NCI-H1930 (cell line): ENCODE results near the gene PRR7.
"Not testable (repeated sequence)": the region's sequence is repeated elsewhere in the genome, so short reads cannot be mapped to it uniquely, and the experiment has no call there.

ENCODE experiments used
- DNase-seq, 2 experiments: peaks; one replicate each; lab custom pipeline; 2025; lab: John Stamatoyannopoulos, UW

The PRR7 gene

DNA sequence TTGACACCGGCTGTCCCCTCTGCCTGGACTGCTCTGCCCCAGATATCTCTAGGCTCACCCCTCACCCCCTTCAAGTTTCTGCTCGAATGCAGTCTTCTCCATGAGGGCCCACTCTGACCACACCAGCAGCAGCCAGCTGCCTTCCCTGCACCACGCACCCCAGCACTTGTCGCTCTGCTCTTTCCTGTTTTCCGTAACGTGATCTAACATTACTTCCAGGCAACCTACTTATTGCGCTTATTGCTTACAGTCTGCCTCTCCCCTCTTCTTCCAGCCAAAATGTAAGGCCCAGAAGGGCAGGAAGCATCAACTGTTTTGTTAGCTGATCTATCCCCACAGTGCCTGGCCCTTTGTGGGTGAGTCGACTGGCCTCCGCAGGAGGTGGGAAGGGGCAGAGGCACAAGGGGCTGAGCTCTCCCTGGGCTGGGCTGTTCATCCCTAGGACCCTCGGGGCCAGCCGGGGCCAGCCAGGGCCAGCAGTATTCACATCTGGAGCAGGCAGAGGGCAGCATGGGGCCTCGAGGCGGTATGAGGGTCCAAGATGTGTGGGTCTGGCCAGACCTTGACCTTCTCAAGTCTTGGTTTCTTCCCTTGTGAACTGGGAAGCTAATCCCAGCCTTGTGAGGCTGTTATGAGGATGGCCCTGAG is 38.4 kb downstream of the PRR7 start:
- DNase-seq, result no peak

DNA sequence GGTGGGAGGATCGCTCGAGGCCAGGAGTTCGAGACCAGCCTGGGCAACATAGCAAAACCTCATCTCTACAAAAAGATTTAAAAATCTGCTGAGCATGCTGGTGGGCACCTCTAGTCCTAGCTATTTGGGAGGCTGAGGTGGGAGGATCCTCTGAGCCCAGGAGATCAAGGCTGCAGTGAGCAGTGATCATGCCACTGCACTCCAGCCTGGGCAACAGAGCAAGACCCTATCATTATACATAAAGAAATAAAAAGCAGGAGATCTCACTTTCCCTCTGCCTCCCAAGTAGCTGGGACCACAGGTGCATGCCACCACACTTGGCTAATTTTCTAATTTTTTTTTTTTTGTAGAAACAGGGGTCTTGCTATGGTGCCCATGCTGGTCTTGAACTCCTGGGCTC is 39.1 kb downstream of the PRR7 start:
- DNase-seq, result not testable (repeated sequence)

DNA sequence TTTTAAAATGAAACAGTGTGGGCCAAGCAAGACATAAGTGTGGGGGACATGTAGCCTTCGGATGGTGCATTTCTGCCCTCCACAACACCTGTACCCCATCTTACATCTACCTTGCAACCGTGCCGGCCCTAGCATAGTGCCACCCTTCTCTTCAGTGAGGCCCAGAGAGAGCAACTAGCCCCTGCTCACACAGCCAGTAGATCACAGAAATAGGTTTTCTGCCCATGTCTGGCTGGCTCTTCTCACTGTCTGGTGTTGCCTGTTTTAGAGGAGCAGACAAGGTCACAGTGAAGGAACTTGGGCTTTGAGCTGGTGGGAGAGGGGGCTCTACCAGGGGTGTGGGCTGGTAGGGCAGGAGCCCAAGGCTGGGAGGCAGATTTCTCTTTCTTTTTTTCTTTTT is 39.6 kb downstream of the PRR7 start:
- DNase-seq, result no peak

DNA sequence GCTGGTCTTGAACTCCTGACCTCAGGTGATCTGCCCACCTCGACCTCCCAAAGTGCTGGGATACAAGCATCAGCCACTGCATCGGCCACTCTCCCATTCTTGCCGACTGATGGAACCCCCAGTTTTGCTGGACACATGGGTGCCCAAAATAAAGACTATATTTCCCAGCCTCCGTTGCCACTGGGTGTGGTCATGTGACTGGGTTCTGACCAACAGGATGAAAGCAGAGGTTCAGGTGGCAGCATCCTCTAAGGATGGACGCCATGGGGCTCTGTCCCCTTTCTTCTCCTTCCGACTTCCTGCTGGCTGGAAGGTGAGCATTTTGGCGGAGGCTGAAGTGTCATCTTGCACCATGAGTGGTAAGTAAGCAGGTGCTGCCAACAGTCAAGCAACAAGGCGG is 40.5 kb downstream of the PRR7 start:
- no peak for DNase-seq

DNA sequence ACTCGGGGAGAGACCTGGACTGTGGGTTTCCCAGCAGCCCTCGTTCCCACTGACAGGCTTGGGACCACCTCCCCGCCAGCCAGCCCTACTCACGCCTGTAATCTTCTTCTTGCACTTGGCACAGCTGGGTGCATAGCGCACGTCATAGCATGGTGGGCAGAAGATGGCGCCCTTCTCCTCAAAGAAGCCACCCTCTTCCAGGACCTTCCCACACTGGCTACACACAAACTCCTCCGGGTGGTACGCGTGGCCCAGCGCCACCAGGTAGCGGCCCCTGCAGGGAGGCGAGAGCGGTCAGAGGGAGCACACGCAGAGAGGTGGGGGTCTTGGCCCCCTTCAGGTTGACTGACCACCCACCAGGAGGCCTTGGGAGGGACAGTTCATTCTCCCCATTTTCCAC is 41.4 kb downstream of the PRR7 start:
- DNase-seq, result no peak

DNA sequence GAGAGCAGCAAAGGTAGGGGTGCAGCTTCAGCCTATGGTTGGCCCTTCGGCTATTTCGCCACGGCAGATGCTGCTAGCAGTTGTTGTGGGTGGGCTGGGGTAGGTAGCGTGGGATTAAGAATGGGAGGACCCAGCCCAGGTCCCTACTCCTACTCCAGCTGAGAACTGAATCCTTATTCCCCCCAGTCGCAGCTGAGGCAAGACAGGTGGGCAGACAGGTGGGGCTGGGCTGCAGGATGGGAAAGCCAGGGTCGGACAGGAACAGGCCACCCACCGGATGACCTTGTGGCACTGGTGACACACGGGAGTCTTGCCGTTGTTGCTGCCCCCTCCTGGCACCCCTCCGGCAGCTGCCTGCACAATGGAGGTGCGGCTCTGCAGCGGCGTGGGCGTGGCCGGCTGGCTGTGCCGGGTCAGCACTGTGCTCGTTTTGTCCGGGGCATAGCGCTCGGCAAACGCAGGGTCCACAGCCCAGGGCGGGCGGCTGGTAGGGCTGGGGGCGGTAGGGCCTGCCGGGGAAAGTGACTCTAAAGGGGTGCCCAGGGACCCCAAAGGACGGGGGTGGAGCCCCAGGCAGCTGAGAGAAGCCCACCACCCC is 42.6 kb downstream of the PRR7 start:
- no peak for DNase-seq

DNA sequence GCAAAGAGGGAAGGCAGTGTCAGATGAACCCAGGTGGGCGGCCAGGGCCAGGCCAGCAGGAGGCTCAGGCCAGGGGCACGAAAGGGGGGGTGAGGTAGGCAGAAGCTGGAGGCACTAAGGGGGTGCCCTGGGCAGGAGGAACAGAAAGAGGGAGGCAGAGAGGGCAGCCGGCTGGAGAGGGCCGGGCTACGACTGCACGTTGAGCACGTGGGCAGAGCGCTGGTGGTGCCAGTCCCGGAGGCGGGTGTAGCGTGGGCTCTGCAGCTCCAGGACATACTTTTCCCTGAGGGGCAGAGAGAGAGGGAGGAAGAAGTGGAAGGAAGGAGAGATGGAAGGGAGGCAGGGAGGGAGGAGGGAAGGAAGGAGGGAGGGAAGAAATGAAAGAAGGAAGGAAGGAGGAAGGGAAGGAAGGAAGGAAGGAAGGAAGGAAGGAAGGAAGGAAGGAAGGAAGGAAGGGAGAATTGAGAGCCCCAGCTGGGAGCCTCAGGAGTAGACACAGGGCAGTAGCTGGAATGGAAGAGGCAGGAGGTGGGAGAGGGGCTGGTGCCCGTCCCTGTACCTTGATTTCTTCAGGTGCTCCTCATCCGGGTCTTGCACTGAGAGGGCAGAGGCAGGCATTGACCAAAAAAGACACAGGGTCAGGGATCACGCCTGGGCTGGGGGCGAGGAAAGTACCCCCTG is 43.8 kb downstream of the PRR7 start:
- DNase-seq, result no peak

DNA sequence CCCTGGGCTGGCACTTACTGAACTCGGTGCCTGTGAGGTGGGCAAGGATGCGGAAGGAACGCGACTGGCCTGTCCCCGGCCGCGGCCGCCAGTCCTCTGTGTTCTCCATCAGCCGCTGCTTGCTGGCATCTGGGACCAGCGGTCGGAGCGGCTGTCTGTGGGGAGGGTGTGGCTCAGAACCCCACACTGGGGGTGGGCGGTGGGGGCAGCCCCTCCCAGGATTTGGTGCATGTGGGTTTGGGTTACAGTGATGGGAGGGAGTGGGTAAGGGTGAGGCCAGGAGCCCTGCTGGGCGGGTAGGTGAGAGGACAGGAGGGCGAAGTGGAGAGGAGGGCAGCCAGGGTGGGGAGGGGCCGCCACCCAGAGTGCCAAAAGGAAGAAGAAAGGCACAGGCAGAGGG is 44.4 kb downstream of the PRR7 start:
- DNase-seq, result no peak

DNA sequence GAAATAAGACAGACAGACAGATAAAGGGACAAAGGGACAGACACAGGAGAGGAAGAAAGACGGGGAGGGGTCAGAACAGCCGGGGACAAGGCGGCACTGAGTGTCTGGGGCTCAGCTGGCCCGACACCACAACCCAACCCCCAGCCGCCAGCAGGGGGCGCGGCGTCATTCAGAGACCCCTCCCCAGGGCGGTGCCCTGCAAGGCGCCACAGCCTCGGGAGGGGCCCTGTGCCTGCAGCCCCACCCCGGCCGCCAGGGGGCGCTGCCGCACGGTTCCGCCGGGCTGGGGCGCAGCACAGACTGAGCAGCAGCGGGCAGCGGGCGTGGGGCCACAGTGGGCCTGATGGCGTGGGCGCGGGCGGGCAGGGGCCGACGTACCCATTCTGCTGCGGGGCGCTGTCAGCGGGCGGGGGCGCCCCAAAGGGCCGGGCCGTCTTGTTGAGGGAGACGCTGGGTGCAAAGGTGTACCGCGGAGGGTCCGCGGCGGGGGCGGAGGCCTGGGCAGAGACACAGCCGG is 44.9 kb downstream of the PRR7 start:
- peak; percentile 43 to 75 for DNase-seq

DNA sequence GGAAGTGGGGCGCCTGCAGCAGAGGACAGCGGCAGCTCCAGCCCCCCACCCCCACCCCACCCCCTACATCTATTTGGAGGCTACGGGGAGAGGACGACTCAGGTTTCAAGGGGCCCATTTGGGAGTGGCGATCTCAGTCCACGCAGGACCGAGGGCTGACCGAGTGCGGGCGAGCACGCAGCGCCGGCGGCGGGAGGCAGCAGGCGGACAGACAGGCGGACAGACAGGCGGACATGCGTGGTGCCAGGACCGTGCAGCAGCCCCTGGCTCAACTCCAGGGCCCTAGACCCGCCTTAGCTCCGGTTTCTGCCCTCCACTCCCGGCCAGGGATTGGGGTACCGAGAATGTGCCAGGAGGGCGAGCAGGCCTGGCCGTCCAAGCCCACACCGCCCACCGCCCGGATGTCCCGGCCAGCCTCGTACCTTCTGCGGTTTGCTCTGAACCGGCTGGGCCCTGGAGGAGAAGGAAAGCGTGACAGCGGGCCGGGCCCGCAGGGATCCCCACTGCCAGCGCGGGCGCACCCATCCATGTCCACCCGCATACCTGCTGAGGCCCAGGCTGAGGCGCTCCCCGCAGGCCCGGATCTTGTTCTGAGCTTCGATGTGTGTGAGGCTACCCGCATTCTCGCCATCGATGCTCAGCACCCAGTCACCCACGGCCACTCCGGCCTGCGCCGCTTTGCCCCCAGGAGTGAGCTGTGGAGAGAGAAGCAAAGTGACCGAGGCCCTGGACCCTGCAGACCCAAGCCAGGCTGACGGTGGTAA is 45.6 kb downstream of the PRR7 start:
- no peak for DNase-seq

DNA sequence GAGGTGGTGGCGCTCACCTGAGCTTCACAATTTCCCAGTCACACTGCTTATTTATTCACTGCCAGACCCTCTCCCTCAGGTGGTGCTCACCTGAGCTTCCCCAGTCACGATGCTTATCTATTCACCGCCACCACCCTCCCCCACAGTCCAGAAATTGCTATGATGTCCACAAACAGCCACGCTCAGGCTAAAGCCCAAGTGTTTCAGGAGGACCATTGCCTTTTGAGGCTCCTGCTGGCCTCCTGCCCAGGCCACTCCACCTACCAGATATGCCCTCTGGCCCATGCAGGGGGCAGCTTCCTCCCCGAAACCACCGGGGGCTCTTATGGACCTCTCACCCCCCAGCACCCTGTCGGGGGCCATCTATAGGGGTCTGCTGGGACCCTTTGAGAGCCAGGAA is 46.2 kb downstream of the PRR7 start:
- DNase-seq, result no peak

DNA sequence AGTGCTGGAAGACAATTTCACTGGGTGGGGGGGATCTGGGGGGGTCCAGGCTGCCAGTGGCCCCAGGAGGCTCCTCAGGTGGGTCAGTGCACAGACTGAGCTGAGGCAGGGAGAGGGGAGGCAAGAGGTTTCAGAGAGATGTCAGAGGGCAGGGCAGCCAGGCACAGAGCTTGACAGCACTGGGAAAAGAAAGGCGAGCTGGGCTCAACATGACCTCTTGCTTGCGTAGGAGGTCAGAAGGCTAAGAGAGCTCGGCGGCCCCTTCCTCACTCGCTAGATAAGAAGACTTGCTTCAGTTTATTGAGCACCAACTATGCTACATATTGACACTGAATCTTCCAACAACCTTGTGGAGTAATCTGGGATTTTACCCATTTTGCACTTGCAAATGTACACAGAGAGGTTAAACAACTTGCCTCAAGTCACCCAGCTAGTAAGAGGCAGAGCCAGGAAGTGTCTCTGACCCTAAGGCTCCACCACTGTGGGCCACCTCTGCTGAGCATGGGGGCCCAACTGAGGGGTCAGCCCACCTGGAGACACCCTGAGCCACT is 47.3 kb downstream of the PRR7 start:
- DNase-seq, result no peak

DNA sequence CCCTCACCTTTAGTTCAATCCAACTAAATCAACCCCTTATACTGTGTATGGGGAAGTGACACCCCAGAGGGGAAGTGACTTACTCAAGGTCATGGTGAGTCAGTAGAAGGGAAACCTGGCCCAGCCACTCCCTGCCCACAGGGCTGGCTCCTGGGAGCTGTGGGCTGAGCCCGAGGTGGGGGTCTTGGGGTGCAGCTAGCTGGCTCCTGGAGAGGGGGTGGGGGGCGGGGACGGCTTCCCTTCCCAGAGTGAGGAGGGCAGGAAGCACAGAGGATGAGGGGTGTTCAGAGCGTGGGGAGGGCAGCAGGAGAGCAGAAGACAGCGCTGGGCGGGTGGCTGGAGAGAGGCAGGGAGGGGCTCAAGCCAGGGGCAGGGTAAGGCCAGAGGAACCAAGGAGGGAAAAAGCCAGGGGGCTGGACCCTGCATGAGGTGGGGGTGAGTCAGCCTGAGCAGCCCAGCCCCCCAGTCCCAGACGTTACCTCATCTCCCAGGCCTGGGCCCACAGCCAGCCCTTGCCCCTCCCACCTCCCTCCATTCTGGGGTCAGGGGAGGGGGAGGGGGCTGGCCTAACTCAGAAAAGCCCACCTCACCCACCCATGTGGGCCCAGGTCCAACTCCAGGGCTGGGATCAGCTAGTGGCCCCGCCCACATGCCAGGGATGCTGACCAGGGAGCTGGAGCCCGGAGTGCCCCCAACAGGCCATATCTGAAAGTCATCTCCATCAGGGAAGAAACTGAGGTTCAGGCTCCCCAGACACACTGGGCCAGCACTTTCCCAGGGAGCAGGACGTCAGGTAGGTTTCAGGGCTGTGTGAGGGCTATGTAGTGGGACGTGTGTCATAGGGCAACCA is 48.0 kb downstream of the PRR7 start:
- DNase-seq, result no peak

DNA sequence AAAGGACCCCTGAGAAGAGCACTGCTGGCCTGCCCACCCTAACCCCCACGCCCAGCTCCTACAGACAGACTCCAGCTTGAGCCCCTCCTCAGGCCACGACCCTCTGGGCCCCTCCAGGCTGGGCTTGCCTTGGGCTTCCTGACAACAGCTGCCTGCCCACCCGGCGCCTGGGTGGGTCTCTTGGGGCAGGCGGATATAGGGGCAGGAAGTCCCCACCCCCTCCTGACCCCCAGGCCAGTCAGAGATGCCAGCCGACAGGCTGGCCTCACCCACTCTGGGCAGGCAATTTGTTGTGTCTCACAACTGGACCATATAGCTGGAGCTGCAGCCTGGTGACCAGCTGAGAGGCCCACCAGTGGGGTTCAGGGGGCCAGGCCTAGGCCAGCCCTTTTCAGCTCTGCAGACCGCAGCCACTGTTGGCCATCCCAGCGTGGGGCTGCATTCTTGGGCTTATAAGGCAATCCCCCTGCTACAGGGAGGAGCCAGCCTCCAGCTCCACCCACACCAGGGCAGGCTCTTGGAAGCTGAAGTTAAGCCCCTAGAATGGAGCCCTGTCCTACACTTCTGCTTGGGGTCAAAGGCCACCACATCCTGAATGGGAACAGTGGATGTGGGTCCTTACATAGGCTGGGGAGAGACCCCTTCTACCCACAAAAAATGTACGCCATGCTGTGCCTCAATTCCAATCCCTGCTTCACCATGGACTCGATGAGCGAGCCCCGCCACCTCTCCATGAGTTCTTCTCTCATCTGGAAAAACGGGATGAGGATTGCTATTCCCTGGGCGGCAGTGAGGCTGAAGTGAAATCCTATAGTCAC is 48.8 kb downstream of the PRR7 start:
- no peak for DNase-seq

DNA sequence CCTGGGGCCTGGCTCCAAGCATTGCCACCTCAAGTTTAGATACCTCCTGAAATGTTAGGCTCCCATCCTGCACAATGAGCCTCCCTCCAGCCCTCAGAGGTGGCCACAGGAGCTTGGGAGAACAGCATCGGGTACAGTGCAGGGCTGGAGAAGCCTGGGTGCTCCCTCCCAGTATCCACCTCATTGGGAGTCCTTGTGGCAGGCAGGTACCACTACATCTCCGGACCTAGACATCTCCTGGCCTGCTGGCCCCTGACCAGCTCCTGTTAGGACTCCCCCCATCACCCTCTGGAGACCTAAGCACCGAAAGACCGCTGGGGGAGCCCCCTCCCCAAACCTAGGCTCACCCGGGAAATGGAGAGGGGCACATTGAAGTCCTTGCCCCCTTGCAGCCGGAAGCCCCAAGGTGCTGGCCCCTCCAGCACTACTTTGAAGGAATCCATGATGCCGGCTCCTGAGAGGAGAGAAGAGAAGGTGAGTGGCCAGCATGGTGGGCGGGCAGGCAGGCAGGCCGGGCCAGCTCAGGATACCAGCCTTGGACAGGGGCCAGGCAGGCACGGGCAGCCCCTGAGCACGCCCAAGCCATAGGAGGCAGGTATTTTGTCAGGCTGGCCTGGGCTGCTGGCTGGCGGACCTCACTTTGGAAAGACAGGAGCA is 49.6 kb downstream of the PRR7 start:
- no peak for DNase-seq

DNA sequence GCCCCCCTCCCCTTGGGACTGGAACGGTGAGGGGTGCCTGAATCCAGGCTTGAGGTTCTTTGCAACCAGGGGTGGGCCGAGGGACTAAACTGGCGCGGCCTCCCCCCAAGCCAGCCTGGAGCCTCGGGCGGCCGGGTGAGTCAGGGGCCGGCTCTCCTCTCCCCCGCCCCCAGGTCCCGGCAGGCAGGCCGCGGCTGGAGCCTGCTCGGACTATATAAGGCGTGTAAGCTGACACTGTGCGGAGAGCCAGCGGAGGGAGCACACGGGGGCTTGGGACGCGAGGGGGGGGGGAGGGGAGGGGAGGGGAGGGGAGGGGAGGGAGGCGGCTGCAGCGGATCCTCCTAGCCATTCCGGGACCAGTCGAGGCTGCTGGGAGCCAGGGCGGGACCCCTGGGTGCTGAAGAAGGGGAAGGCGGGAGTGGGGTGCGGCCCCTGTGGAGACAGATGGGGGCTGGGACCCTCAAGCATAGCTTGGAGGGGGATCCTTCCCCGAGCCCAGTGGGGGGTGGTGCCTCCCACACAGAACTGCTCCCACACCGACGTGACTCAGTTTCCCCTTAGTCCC is 50.2 kb downstream of the PRR7 start:
- DNase-seq, result peak; percentile 40 to 47

DNA sequence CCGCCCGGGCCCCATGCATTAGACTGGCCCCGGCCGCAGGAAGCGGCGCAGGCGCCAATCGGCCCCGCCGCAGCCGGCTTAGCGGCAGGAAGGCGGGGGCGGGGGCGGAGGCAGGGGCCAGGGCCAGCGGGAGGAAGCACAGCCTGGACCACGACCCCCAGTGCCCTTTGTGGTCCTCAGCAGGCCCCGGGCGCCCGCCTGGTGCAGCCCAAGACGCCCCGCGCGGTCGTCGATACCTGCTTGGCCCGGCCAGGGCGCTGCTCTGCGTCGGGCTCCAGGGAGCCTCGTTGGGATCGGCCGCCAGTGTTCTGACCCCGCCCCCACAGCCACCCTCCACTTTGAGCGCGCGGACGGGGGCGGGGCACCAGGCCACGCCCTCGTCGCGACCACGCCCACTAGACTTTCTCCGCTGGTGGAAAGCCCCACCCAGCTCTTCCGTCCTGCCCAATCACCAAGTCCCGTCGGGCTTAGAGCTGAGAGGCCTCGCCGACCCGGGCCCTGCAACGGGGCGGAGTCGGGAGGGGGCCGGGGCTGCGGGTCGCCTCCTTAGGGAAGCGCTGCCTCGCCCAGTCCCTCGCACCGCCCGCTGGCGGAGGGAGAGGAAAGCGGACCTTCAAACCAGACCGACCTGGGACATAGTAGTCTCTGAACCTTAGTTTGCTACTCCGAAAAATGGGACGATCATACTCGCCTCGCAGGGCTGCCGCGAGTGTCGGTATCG is 50.8 kb downstream of the PRR7 start, which contains the start of gene PDLIM7:
TSS of gene PDLIM7 (minus strand) at position 313 of the 721 bp plus-strand sequence. CDS start 1,092 bp downstream, outside the sequence.
- DNase-seq, result peak; percentile 74 to 84

DNA sequence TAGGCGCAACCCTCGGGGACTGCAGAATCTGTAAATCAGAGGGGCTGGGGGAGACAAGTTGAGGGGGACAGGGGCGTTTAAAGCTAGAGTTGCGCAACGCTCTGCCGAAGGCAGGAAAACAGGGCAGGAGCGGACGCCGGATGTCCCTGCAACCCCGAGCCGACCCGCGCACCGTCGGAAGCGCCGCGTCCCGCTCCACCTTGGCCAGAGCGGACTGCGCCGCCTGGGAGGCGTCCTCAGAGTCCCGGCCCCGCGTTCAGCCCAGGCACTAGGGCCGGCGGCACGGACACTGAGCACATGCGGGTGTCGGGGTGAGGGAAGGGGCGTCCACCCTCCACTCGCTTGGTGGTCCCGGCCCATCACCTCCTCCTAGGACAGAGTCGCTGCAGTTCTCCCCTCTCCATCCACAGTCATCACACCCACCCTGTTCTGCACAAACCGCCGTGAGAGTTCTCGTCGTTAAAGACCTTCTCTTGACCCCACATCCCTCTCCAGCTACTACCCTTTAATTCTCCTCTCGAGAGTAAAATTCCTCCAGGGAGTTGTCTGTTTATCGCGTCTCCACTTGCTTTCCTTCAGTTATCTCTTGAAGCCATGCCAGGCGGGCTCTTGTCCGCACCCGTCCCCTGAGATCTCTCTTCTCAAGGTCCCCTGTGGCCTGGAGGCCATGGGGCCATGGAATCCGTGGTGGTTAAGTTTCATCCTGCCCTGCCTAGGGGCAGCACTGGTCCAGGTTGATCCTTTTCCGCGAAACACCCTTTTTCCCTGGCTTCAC is 51.6 kb downstream of the PRR7 start:
- DNase-seq, result no peak
